HG03571 (cell line): Measurements from ENCODE around the gene TMEM176A.

Source experiments
- ATAC-seq: cut with Tn5 transposase; IDR thresholded peaks from one replicate; pipeline ENCODE4 v1.9.1; 2021; ENCODE audit not compliant: unreplicated experiment

Gene TMEM176A

GRCh38 chr7:150846291-150847115, 45.9 kb downstream of the TMEM176A start:
- no peak for ATAC-seq

GRCh38 chr7:150847536-150847935, 47.0 kb downstream of the TMEM176A start:
- no peak for ATAC-seq

GRCh38 chr7:150848111-150848510, 47.5 kb downstream of the TMEM176A start:
- no peak for ATAC-seq

GRCh38 chr7:150848561-150849115, 48.1 kb downstream of the TMEM176A start:
- no peak for ATAC-seq

- no peak for ATAC-seq
Observed at GRCh38 chr7:150849204-150849775, 48.7 kb downstream of the TMEM176A start.

GRCh38 chr7:150850273-150850672, 49.7 kb downstream of the TMEM176A start:
- no peak for ATAC-seq

GRCh38 chr7:150851492-150852370, 51.2 kb downstream of the TMEM176A start:
- ATAC-seq, result no peak

- ATAC-seq, result no peak
Observed at GRCh38 chr7:150852371-150852905, 51.9 kb downstream of the TMEM176A start, which contains the start of gene AOC1. Gene AOC1, plus strand, starts transcription at chr7:150852517. Its CDS starts 3,954 bp downstream, at chr7:150856471.

- ATAC-seq, result no peak
Observed at GRCh38 chr7:150854066-150855000, 53.8 kb downstream of the TMEM176A start.
